ENCODE measurements around the gene SCYGR2. TPM values are rescaled to one million over a fixed set of nuclear protein-coding genes. Genes with fewer than 3 reads are reported as not detected.

The SCYGR2 gene
- total and polyA plus RNA-seq, 2 experiments from 2014 or later = not detected

DNA sequence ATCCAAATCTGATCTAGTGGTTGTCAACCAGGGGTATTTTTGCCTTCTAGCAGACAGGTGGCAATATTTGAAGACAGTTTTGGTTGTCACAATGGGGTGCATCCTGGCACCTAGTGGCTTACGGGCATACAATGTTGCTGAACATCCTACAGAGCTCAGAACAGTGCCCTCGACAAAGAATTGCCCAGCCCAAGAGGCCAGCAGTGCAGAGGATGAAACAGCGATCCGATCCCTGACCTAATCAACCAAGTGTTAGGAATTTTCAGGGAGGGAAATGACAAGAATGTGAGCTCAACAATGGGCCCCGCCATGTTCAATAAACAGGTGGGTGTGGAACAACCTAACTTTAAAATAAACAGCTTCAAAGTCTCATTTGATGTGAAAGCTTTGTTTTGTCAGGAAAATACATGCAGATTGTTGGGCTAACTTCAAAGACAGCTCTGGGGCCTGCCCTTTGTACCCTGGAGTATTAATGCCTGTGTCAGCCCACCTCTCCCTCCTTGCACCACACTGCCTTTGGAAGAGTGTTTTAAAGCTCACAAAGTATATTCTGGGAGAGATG lies 45.4 kb downstream of the SCYGR2 start:
- Histone ChIP-seq H4K20me1 (ENCODE audit: insufficient read depth, poor library complexity, severe bottlenecking) (no peaks in the 10 kb centered on the region), H3K27ac (peak overlapping the region; percentile 44), H3K36me3 (replicated peaks; ENCODE audit: insufficient read depth, low read depth) (no peaks in the 10 kb centered on the region), H2AFZ (no peak overlapping the region), H3K27me3 (no peaks in the 10 kb centered on the region), H3K4me3 (no peak overlapping the region), H3K4me1 (ENCODE audit: insufficient read depth) (no peaks in the 10 kb centered on the region), H3K79me2 (no peaks in the 10 kb centered on the region), H3K4me2 (no peak overlapping the region), H3K9me3 (ENCODE audit: low read depth) (no peaks in the 10 kb centered on the region), H3K9me2 (replicated peaks; ENCODE audit: insufficient read depth) (no peaks in the 10 kb centered on the region)
- no peak for DNase-seq (ENCODE audit: low spot score)
- 69% methylated on average over 5 of the region's 5 CpGs for WGBS (ENCODE audit: low lambda C conversion rate, missing lambda C conversion rate)
- TF ChIP-seq EZH2phosphoT487 (IDR thresholded peaks at IDR 0.05; ENCODE audit: low read depth, severe bottlenecking, unreplicated experiment) (no peak), CTCF (IDR thresholded peaks at IDR 0.05; ENCODE audit: poor library complexity) (no peak), EZH2 (IDR thresholded peaks at IDR 0.05; ENCODE audit: borderline replicate concordance) (no peak)

Other genes with a start within 250 kb of the SCYGR2 start
- 44.6 and 46.6 TPM in 2 replicates for gene TM4SF20, start 219.6 kb upstream of the SCYGR2 start, total RNA-seq
- 9.3 and 14.2 TPM in 2 replicates for gene TM4SF20, start 219.6 kb upstream of the SCYGR2 start, polyA plus RNA-seq
- gene SCYGR1, start 210.9 kb upstream of the SCYGR2 start, total RNA-seq = not detected in 2 replicates
- not detected in 2 replicates for gene SCYGR1, start 210.9 kb upstream of the SCYGR2 start, polyA plus RNA-seq
- 86.4 and 91.6 TPM in 2 replicates for gene AGFG1, start 126.7 kb upstream of the SCYGR2 start, total RNA-seq
- gene AGFG1, start 126.7 kb upstream of the SCYGR2 start, polyA plus RNA-seq = 54.4 and 62.4 TPM in 2 replicates
- gene SCYGR3, start 15.9 kb downstream of the SCYGR2 start, total RNA-seq = not detected in 2 replicates
- not detected in 2 replicates for gene SCYGR3, start 15.9 kb downstream of the SCYGR2 start, polyA plus RNA-seq
- not detected in 2 replicates for gene SCYGR4, start 18.6 kb downstream of the SCYGR2 start, total RNA-seq
- not detected in 2 replicates for gene SCYGR4, start 18.6 kb downstream of the SCYGR2 start, polyA plus RNA-seq
- gene SCYGR5, start 67.9 kb downstream of the SCYGR2 start, total RNA-seq = not detected in 2 replicates
- not detected in 2 replicates for gene SCYGR5, start 67.9 kb downstream of the SCYGR2 start, polyA plus RNA-seq
- gene SLC19A3, start 119.1 kb downstream of the SCYGR2 start, total RNA-seq = 19.7 and 21.8 TPM in 2 replicates
- 13.8 and 15.5 TPM in 2 replicates for gene SLC19A3, start 119.1 kb downstream of the SCYGR2 start, polyA plus RNA-seq
- gene SCYGR6, start 125.9 kb downstream of the SCYGR2 start, total RNA-seq = not detected in 2 replicates
- gene SCYGR6, start 125.9 kb downstream of the SCYGR2 start, polyA plus RNA-seq = not detected in 2 replicates
- gene SCYGR7, start 129.4 kb downstream of the SCYGR2 start, total RNA-seq = not detected in 2 replicates
- gene SCYGR7, start 129.4 kb downstream of the SCYGR2 start, polyA plus RNA-seq = not detected in 2 replicates
- gene SCYGR8, start 147.0 kb downstream of the SCYGR2 start, total RNA-seq = not detected in 2 replicates
- not detected in 2 replicates for gene SCYGR8, start 147.0 kb downstream of the SCYGR2 start, polyA plus RNA-seq
- gene CCL20, start 214.9 kb downstream of the SCYGR2 start, total RNA-seq = 70.2 and 112 TPM in 2 replicates
- 80.0 and 112 TPM in 2 replicates for gene CCL20, start 214.9 kb downstream of the SCYGR2 start, polyA plus RNA-seq